HG02981 (cell line): Measurements from ENCODE around the gene GET4.
A peak's percentile ranks its signal among the peaks of the same experiment; 100 is the strongest.

ENCODE experiments used
- ATAC-seq: cut with Tn5 transposase; IDR thresholded peaks from one replicate; pipeline ENCODE4 v1.9.1; 2021; ENCODE audit warnings: mild to moderate bottlenecking, moderate library complexity; ENCODE audit not compliant: unreplicated experiment

The GET4 gene

GRCh38 chr7:898460-898854, 22.1 kb downstream of the GET4 start:
- no peak for ATAC-seq

GRCh38 chr7:898855-899681, 22.7 kb downstream of the GET4 start:
- ATAC-seq: no peak

- no peak for ATAC-seq
These were observed 23.5 kb downstream of the GET4 start for GRCh38 chr7:899806-900205.

- no peak for ATAC-seq
These were observed 24.1 kb downstream of the GET4 start for GRCh38 chr7:900331-901040.

- ATAC-seq: no peak
These were observed 24.7 kb downstream of the GET4 start for GRCh38 chr7:901041-901387.

- no peak for ATAC-seq
These were observed 25.2 kb downstream of the GET4 start for GRCh38 chr7:901388-902154.

- ATAC-seq: no peak
These were observed 26.6 kb downstream of the GET4 start for GRCh38 chr7:902996-903395.

- ATAC-seq: no peak
These were observed 27.8 kb downstream of the GET4 start for GRCh38 chr7:903921-904755.

- no peak for ATAC-seq
These were observed 28.5 kb downstream of the GET4 start for GRCh38 chr7:904847-905246.

- ATAC-seq: no peak
These were observed 30.4 kb downstream of the GET4 start for GRCh38 chr7:906776-907157.

- ATAC-seq: no peak
These were observed 31.0 kb downstream of the GET4 start for GRCh38 chr7:907158-907980.

GRCh38 chr7:908159-908581, 31.8 kb downstream of the GET4 start:
- ATAC-seq: no peak

- ATAC-seq: peak; percentile 73
These were observed 32.4 kb downstream of the GET4 start for GRCh38 chr7:908591-909357.

- no peak for ATAC-seq
These were observed 33.3 kb downstream of the GET4 start for GRCh38 chr7:909358-910329.

GRCh38 chr7:910441-910861, 34.1 kb downstream of the GET4 start:
- no peak for ATAC-seq

- no peak for ATAC-seq
These were observed 34.6 kb downstream of the GET4 start for GRCh38 chr7:910931-911431.

- no peak for ATAC-seq
These were observed 35.6 kb downstream of the GET4 start for GRCh38 chr7:911791-912480.
